Putamen (tissue), 1 donor: ENCODE measurements around the gene ZNF169.
"Not testable (repeated sequence)": the region's sequence is repeated elsewhere in the genome, so short reads cannot be mapped to it uniquely, and the experiment has no call there.

Source experiments
- DNase-seq: peaks from one replicate; pipeline ENCODE4 v3.0.0-alpha.2; 2016; ENCODE audit warnings: low spot score

Gene ZNF169

GRCh38 chr9:94287877-94288513 lies 28.9 kb downstream of the ZNF169 start:
- no peak for DNase-seq

GRCh38 chr9:94289691-94290090 lies 30.6 kb downstream of the ZNF169 start:
- no peak for DNase-seq

- no peak for DNase-seq
These were observed 40.0 kb downstream of the ZNF169 start for GRCh38 chr9:94298949-94299599.

GRCh38 chr9:94300470-94301301 lies 41.6 kb downstream of the ZNF169 start:
- no peak for DNase-seq

- no peak for DNase-seq
These were observed 42.5 kb downstream of the ZNF169 start for GRCh38 chr9:94301583-94301982.

- no peak for DNase-seq
These were observed 43.3 kb downstream of the ZNF169 start for GRCh38 chr9:94302426-94302825.

GRCh38 chr9:94303321-94303720 lies 44.2 kb downstream of the ZNF169 start:
- DNase-seq = no peak

GRCh38 chr9:94315034-94315984 lies 56.2 kb downstream of the ZNF169 start:
- not testable (repeated sequence) for DNase-seq

GRCh38 chr9:94316236-94316635 lies 57.1 kb downstream of the ZNF169 start:
- DNase-seq = not testable (repeated sequence)

GRCh38 chr9:94317949-94318657 lies 59.0 kb downstream of the ZNF169 start:
- DNase-seq = not testable (repeated sequence)

GRCh38 chr9:94322342-94322940 lies 63.3 kb downstream of the ZNF169 start:
- DNase-seq = not testable (repeated sequence)

GRCh38 chr9:94323153-94323798 lies 64.2 kb downstream of the ZNF169 start:
- DNase-seq = not testable (repeated sequence)

- not testable (repeated sequence) for DNase-seq
These were observed 66.5 kb downstream of the ZNF169 start for GRCh38 chr9:94325583-94325982.

- not testable (repeated sequence) for DNase-seq
These were observed 69.4 kb downstream of the ZNF169 start, which contains the start of gene NUTM2F for GRCh38 chr9:94328544-94328943. TSS of gene NUTM2F (minus strand) at chr9:94328644. CDS start at chr9:94328623, 21 bp downstream.

- DNase-seq = not testable (repeated sequence)
These were observed 77.3 kb downstream of the ZNF169 start for GRCh38 chr9:94336445-94336844.

GRCh38 chr9:94338723-94339122 lies 79.6 kb downstream of the ZNF169 start:
- DNase-seq = not testable (repeated sequence)

- not testable (repeated sequence) for DNase-seq
These were observed 80.6 kb downstream of the ZNF169 start for GRCh38 chr9:94339657-94340056.

GRCh38 chr9:94340750-94341149 lies 81.7 kb downstream of the ZNF169 start:
- DNase-seq = not testable (repeated sequence)

- DNase-seq = not testable (repeated sequence)
These were observed 82.6 kb downstream of the ZNF169 start for GRCh38 chr9:94341703-94342102.

- not testable (repeated sequence) for DNase-seq
These were observed 88.4 kb downstream of the ZNF169 start for GRCh38 chr9:94347451-94347850.
